Hematopoietic multipotent progenitor cell treated with erythropoietin and hydrocortisone succinate and interleukin-3 and kit ligand, for 15 days (in vitro differentiated cells): ENCODE data around the gene TM4SF1.
"Not testable (repeated sequence)": the region's sequence is repeated elsewhere in the genome, so short reads cannot be mapped to it uniquely, and the experiment has no call there.

ENCODE experiments used
- DNase-seq: peaks from one replicate; pipeline ENCODE4 v3.0.0-alpha.2; 2015; ENCODE audit warnings: low spot score

TM4SF1 gene

GRCh38 chr3:149395107-149396089 lies 17.9 kb upstream of the TM4SF1 start:
- no peak for DNase-seq

GRCh38 chr3:149393345-149394160 lies 16.1 kb upstream of the TM4SF1 start:
- no peak for DNase-seq

GRCh38 chr3:149391960-149392359 lies 14.5 kb upstream of the TM4SF1 start:
- no peak for DNase-seq

- DNase-seq: no peak
Observed at GRCh38 chr3:149390772-149391212, 13.3 kb upstream of the TM4SF1 start.

- DNase-seq: no peak
Observed at GRCh38 chr3:149390294-149390693, 12.8 kb upstream of the TM4SF1 start.

- DNase-seq: no peak
Observed at GRCh38 chr3:149388531-149389417, 11.3 kb upstream of the TM4SF1 start.

GRCh38 chr3:149388001-149388440 lies 10.6 kb upstream of the TM4SF1 start:
- no peak for DNase-seq

- no peak for DNase-seq
Observed at GRCh38 chr3:149386299-149386606, 8.8 kb upstream of the TM4SF1 start.

GRCh38 chr3:149385617-149386298 lies 8.3 kb upstream of the TM4SF1 start:
- DNase-seq: no peak

GRCh38 chr3:149384911-149385321 lies 7.5 kb upstream of the TM4SF1 start:
- no peak for DNase-seq

GRCh38 chr3:149384167-149384566 lies 6.7 kb upstream of the TM4SF1 start:
- no peak for DNase-seq

- DNase-seq: no peak
Observed at GRCh38 chr3:149383703-149384102, 6.3 kb upstream of the TM4SF1 start.

- DNase-seq: no peak
Observed at GRCh38 chr3:149382518-149382917, 5.1 kb upstream of the TM4SF1 start.

GRCh38 chr3:149382101-149382467 lies 4.6 kb upstream of the TM4SF1 start:
- no peak for DNase-seq

- no peak for DNase-seq
Observed at GRCh38 chr3:149381173-149382100, 4.0 kb upstream of the TM4SF1 start.

GRCh38 chr3:149380220-149380619 lies 2.8 kb upstream of the TM4SF1 start:
- not testable (repeated sequence) for DNase-seq

- DNase-seq: no peak
Observed at GRCh38 chr3:149378478-149379309, 1.2 kb upstream of the TM4SF1 start.

- no peak for DNase-seq
Observed at GRCh38 chr3:149376718-149377407, 586 bp downstream of the TM4SF1 start.
